SK-N-SH treated with all-trans-retinoic acid at 6 μM for 48 hours (cell line): ENCODE results near the gene AMZ1.

Source experiments
- ATAC-seq: fragments of 200-7000 bp; cut with Tn5 transposase; 3 replicates; pipeline ENCODE4 v1.9.1; 2020; ENCODE audit warnings: mild to moderate bottlenecking, moderate library complexity
- ARNTL ChIP-seq: fragments of 450-650 bp; formaldehyde crosslinking; IDR thresholded peaks from 2 replicates; pipeline ENCODE4 v1.5.0; 2020; ENCODE audit warnings: low read depth, mild to moderate bottlenecking, moderate library complexity, borderline replicate concordance
- BACH2 ChIP-seq: fragments of 250-450 bp; sonication (Bioruptor Pico); IDR thresholded peaks from 2 replicates; pipeline ENCODE4 v1.9.0; 2021; ENCODE audit warnings: mild to moderate bottlenecking, borderline replicate concordance
- CREB5 ChIP-seq: fragments of 250-450 bp; sonication (Bioruptor Pico); IDR thresholded peaks from 2 replicates; pipeline ENCODE4 v1.5.1; 2020; ENCODE audit warnings: low read depth, mild to moderate bottlenecking, moderate library complexity
- CSDC2 ChIP-seq: fragments of 250-450 bp; sonication (Bioruptor Pico); IDR thresholded peaks from 2 replicates; pipeline ENCODE4 v1.5.0; 2020; ENCODE audit warnings: mild to moderate bottlenecking, moderate library complexity
- ESRRG ChIP-seq: fragments of 250-450 bp; sonication (Bioruptor Pico); IDR thresholded peaks from 2 replicates; pipeline ENCODE4 v1.6.1; 2021; ENCODE audit warnings: mild to moderate bottlenecking
- GLIS3 ChIP-seq: fragments of 250-450 bp; sonication (Bioruptor Pico); IDR thresholded peaks from 2 replicates; pipeline ENCODE4 v1.5.0; 2020; ENCODE audit warnings: mild to moderate bottlenecking, moderate library complexity
- ISL1 ChIP-seq: fragments of 250-450 bp; sonication (Bioruptor Pico); IDR thresholded peaks from 2 replicates; pipeline ENCODE4 v2.1.2; 2022; ENCODE audit warnings: mild to moderate bottlenecking, moderate library complexity
- OSR1 ChIP-seq: fragments of 250-450 bp; sonication (Bioruptor Pico); IDR thresholded peaks from 2 replicates; pipeline ENCODE4 v1.8.0; 2022; ENCODE audit warnings: moderate library complexity, mild to moderate bottlenecking, inconsistent platforms
- PPARA ChIP-seq: fragments of 250-450 bp; sonication (Bioruptor Pico); IDR thresholded peaks from 2 replicates; pipeline ENCODE4 v1.5.0; 2020; ENCODE audit warnings: mild to moderate bottlenecking, borderline replicate concordance
- RARB ChIP-seq: fragments of 250-450 bp; sonication (Bioruptor Pico); IDR thresholded peaks from 2 replicates; pipeline ENCODE4 v1.8.0; 2021; ENCODE audit warnings: mild to moderate bottlenecking, moderate library complexity
- SNAI2 ChIP-seq: fragments of 250-450 bp; sonication (Bioruptor Pico); IDR thresholded peaks from 2 replicates; pipeline ENCODE4 v1.5.0; 2020; ENCODE audit warnings: mild to moderate bottlenecking, moderate library complexity
- TCF4 ChIP-seq: fragments of 250-450 bp; sonication (Bioruptor Pico); IDR thresholded peaks from 2 replicates; pipeline ENCODE4 v1.8.0; 2021; ENCODE audit warnings: mild to moderate bottlenecking, moderate library complexity, borderline replicate concordance
- TOX ChIP-seq: fragments of 250-450 bp; sonication (Bioruptor Pico); IDR thresholded peaks from 2 replicates; pipeline ENCODE4 v1.8.0; 2021; ENCODE audit warnings: mild to moderate bottlenecking, moderate library complexity, borderline replicate concordance
- ZC3H10 ChIP-seq: fragments of 250-450 bp; sonication (Bioruptor Pico); IDR thresholded peaks from 2 replicates; pipeline ENCODE4 v1.5.1; 2021; ENCODE audit warnings: mild to moderate bottlenecking, moderate library complexity
- ZFP3 ChIP-seq: fragments of 250-450 bp; sonication (Bioruptor Pico); IDR thresholded peaks from 2 replicates; pipeline ENCODE4 v1.5.0; 2020; ENCODE audit warnings: mild to moderate bottlenecking, moderate library complexity
- ZFP30 ChIP-seq: fragments of 450-650 bp; formaldehyde crosslinking; IDR thresholded peaks from 2 replicates; pipeline ENCODE4 v1.5.0; 2022; ENCODE audit warnings: mild to moderate bottlenecking, moderate library complexity
- ZNF565 ChIP-seq: fragments of 450-650 bp; formaldehyde crosslinking; conservative IDR thresholded peaks from 2 replicates; pipeline ENCODE4 v1.5.0; 2020; ENCODE audit warnings: low read depth, mild to moderate bottlenecking, moderate library complexity
- ZNF8 ChIP-seq: fragments of 450-650 bp; formaldehyde crosslinking; IDR thresholded peaks from 2 replicates; pipeline ENCODE4 v1.5.0; 2020; ENCODE audit warnings: mild to moderate bottlenecking, moderate library complexity
- TF ChIP-seq, protein P1 (sequence below): fragments of 250-450 bp; sonication (Bioruptor Pico); IDR thresholded peaks from 2 replicates; pipeline ENCODE4 v1.8.0; 2021; ENCODE audit warnings: low read depth, mild to moderate bottlenecking, moderate library complexity, borderline replicate concordance
- TF ChIP-seq, protein P2 (sequence below): fragments of 250-450 bp; sonication (Bioruptor Pico); IDR thresholded peaks from 2 replicates; pipeline ENCODE4 v1.5.1; 2021; ENCODE audit warnings: mild to moderate bottlenecking, moderate library complexity
- TF ChIP-seq, protein P3 (sequence below): fragments of 250-450 bp; sonication (Bioruptor Pico); IDR thresholded peaks from 2 replicates; pipeline ENCODE4 v1.5.0; 2020; ENCODE audit warnings: mild to moderate bottlenecking, moderate library complexity
- TF ChIP-seq, protein P4 (sequence below): fragments of 250-450 bp; sonication (Bioruptor Pico); IDR thresholded peaks from 2 replicates; pipeline ENCODE4 v1.8.0; 2020; ENCODE audit warnings: mild to moderate bottlenecking, moderate library complexity, borderline replicate concordance

AMZ1 gene

GRCh38 chr7:2698581-2699288 lies 10.7 kb downstream of the AMZ1 start:
- no peak for ATAC-seq
- no peak for TF ChIP-seq PPARA
- TF ChIP-seq ZFP3 (CRISPR knock-in tag), result no peak
- TF ChIP-seq, protein P1, sequence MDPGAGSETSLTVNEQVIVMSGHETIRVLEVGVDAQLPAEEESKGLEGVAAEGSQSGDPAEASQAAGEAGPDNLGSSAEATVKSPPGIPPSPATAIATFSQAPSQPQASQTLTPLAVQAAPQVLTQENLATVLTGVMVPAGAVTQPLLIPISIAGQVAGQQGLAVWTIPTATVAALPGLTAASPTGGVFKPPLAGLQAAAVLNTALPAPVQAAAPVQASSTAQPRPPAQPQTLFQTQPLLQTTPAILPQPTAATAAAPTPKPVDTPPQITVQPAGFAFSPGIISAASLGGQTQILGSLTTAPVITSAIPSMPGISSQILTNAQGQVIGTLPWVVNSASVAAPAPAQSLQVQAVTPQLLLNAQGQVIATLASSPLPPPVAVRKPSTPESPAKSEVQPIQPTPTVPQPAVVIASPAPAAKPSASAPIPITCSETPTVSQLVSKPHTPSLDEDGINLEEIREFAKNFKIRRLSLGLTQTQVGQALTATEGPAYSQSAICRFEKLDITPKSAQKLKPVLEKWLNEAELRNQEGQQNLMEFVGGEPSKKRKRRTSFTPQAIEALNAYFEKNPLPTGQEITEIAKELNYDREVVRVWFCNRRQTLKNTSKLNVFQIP (CRISPR knock-in tag), result no peak
- TF ChIP-seq ARNTL (CRISPR knock-in tag), result no peak
- TF ChIP-seq ESRRG (CRISPR knock-in tag), result no peak
- no peak for TF ChIP-seq ISL1 (CRISPR knock-in tag)
- TF ChIP-seq, protein P2, sequence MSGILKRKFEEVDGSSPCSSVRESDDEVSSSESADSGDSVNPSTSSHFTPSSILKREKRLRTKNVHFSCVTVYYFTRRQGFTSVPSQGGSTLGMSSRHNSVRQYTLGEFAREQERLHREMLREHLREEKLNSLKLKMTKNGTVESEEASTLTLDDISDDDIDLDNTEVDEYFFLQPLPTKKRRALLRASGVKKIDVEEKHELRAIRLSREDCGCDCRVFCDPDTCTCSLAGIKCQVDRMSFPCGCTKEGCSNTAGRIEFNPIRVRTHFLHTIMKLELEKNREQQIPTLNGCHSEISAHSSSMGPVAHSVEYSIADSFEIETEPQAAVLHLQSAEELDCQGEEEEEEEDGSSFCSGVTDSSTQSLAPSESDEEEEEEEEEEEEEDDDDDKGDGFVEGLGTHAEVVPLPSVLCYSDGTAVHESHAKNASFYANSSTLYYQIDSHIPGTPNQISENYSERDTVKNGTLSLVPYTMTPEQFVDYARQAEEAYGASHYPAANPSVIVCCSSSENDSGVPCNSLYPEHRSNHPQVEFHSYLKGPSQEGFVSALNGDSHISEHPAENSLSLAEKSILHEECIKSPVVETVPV (CRISPR knock-in tag), result no peak
- no peak for TF ChIP-seq SNAI2 (CRISPR knock-in tag)
- TF ChIP-seq ZNF8 (CRISPR knock-in tag), result no peak
- no peak for TF ChIP-seq BACH2 (CRISPR knock-in tag)
- TF ChIP-seq TCF4 (CRISPR knock-in tag), result no peak
- no peak for TF ChIP-seq CSDC2 (CRISPR knock-in tag)
- TF ChIP-seq TOX, result no peak
- TF ChIP-seq ZNF565 (CRISPR knock-in tag), result no peak
- TF ChIP-seq, protein P3, sequence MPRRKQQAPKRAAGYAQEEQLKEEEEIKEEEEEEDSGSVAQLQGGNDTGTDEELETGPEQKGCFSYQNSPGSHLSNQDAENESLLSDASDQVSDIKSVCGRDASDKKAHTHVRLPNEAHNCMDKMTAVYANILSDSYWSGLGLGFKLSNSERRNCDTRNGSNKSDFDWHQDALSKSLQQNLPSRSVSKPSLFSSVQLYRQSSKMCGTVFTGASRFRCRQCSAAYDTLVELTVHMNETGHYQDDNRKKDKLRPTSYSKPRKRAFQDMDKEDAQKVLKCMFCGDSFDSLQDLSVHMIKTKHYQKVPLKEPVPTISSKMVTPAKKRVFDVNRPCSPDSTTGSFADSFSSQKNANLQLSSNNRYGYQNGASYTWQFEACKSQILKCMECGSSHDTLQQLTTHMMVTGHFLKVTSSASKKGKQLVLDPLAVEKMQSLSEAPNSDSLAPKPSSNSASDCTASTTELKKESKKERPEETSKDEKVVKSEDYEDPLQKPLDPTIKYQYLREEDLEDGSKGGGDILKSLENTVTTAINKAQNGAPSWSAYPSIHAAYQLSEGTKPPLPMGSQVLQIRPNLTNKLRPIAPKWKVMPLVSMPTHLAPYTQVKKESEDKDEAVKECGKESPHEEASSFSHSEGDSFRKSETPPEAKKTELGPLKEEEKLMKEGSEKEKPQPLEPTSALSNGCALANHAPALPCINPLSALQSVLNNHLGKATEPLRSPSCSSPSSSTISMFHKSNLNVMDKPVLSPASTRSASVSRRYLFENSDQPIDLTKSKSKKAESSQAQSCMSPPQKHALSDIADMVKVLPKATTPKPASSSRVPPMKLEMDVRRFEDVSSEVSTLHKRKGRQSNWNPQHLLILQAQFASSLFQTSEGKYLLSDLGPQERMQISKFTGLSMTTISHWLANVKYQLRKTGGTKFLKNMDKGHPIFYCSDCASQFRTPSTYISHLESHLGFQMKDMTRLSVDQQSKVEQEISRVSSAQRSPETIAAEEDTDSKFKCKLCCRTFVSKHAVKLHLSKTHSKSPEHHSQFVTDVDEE (CRISPR knock-in tag), result no peak
- TF ChIP-seq ZFP30 (CRISPR knock-in tag), result no peak
- TF ChIP-seq GLIS3 (CRISPR knock-in tag), result no peak
- TF ChIP-seq ZC3H10, result no peak
- TF ChIP-seq OSR1, result no peak

- no peak for TF ChIP-seq OSR1
- TF ChIP-seq TOX, result no peak
- no peak for TF ChIP-seq SNAI2 (CRISPR knock-in tag)
- TF ChIP-seq RARB (CRISPR knock-in tag), result no peak
- no peak for TF ChIP-seq ZNF565 (CRISPR knock-in tag)
- no peak for TF ChIP-seq ZC3H10
- TF ChIP-seq ZNF8 (CRISPR knock-in tag), result no peak
- TF ChIP-seq, protein P4, sequence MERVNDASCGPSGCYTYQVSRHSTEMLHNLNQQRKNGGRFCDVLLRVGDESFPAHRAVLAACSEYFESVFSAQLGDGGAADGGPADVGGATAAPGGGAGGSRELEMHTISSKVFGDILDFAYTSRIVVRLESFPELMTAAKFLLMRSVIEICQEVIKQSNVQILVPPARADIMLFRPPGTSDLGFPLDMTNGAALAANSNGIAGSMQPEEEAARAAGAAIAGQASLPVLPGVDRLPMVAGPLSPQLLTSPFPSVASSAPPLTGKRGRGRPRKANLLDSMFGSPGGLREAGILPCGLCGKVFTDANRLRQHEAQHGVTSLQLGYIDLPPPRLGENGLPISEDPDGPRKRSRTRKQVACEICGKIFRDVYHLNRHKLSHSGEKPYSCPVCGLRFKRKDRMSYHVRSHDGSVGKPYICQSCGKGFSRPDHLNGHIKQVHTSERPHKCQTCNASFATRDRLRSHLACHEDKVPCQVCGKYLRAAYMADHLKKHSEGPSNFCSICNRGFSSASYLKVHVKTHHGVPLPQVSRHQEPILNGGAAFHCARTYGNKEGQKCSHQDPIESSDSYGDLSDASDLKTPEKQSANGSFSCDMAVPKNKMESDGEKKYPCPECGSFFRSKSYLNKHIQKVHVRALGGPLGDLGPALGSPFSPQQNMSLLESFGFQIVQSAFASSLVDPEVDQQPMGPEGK (CRISPR knock-in tag), result no peak
- TF ChIP-seq ZFP3 (CRISPR knock-in tag), result no peak
- no peak for TF ChIP-seq ISL1 (CRISPR knock-in tag)
- ATAC-seq, result no peak
Measured at GRCh38 chr7:2699289-2699620, 11.3 kb downstream of the AMZ1 start.

- ATAC-seq, result no peak
- TF ChIP-seq ZFP3 (CRISPR knock-in tag) (no peak), PPARA (no peak), ZFP30 (CRISPR knock-in tag) (no peak), BACH2 (CRISPR knock-in tag) (no peak), GLIS3 (CRISPR knock-in tag) (no peak), CREB5 (CRISPR knock-in tag) (no peak), ZNF565 (CRISPR knock-in tag) (no peak), TCF4 (CRISPR knock-in tag) (no peak), ZC3H10 (no peak), CSDC2 (CRISPR knock-in tag) (no peak)
- TF ChIP-seq, protein P1 (CRISPR knock-in tag), result no peak
- TF ChIP-seq, protein P2 (CRISPR knock-in tag), result no peak
Measured at GRCh38 chr7:2700141-2700850, 12.3 kb downstream of the AMZ1 start.
